H1 (cell line): Measurements from ENCODE around the gene MUSTN1. TPM values are rescaled to one million over a fixed set of nuclear protein-coding genes. Genes with fewer than 3 reads are reported as not detected.

ENCODE experiments used
- CTCF ChIA-PET: fragments of 300-600 bp; sonication (Branson Sonifier 250); formaldehyde crosslinking; loops from one replicate; lab custom pipeline; 2021; ENCODE audit not compliant: partially characterized antibody; lab: Charles Lee
- POLR2A ChIA-PET: fragments of 300-600 bp; sonication (Branson Sonifier 250); formaldehyde crosslinking; loops from one replicate; lab custom pipeline; 2021; ENCODE audit warnings: inconsistent platforms; ENCODE audit not compliant: partially characterized antibody; lab: Charles Lee
- DNase-seq, 2 experiments: peaks; one replicate each; pipeline versions ENCODE4 v3.0.0 to v3.0.0-alpha.2; 2010 to 2022; ENCODE audit warnings: low spot score in 2 of 2, low read depth in 1 of 2, mixed read lengths in 1 of 2
- FAIRE-seq: peaks from 2 replicates; lab custom pipeline; 2011; peaks lifted over from hg19 to GRCh38; lab: Jason Lieb, UNC
- H2AFZ ChIP-seq: 2 replicates; pipeline ENCODE4 v1.8.1; 2012; ENCODE audit warnings: low read length, inconsistent platforms
- H2AK5ac ChIP-seq: 2 replicates; pipeline ENCODE4 v1.6.1; 2013; ENCODE audit warnings: low read depth, low read length
- H2BK120ac ChIP-seq: replicated peaks from 2 replicates; pipeline ENCODE3; 2013; ENCODE audit warnings: low read depth, low read length, inconsistent platforms
- H2BK12ac ChIP-seq: 2 replicates; pipeline ENCODE4 v1.6.1; 2013; ENCODE audit warnings: low read depth, low read length
- H2BK15ac ChIP-seq: 2 replicates; pipeline ENCODE4 v1.6.1; 2013; ENCODE audit warnings: low read length
- H2BK20ac ChIP-seq: 2 replicates; pipeline ENCODE4 v1.6.1; 2013; ENCODE audit warnings: low read length
- H2BK5ac ChIP-seq: 2 replicates; pipeline ENCODE4 v1.6.1; 2013; ENCODE audit warnings: low read depth, low read length
- H3K14ac ChIP-seq: 2 replicates; pipeline ENCODE4 v1.6.1; 2013; ENCODE audit warnings: inconsistent platforms; ENCODE audit not compliant: insufficient read length
- H3K18ac ChIP-seq: 2 replicates; pipeline ENCODE4 v1.6.1; 2013; ENCODE audit warnings: low read length; ENCODE audit errors: extremely low read depth
- H3K23ac ChIP-seq: 2 replicates; pipeline ENCODE4 v1.6.1; 2013; ENCODE audit warnings: inconsistent platforms; ENCODE audit not compliant: insufficient read length
- H3K23me2 ChIP-seq: 2 replicates; pipeline ENCODE4 v1.6.1; 2013; ENCODE audit warnings: low read depth, low read length
- H3K27ac ChIP-seq: 2 replicates; pipeline ENCODE4 v1.6.1; 2011; ENCODE audit warnings: low read depth, low read length, inconsistent platforms
- H3K27me3 ChIP-seq, 4 experiments: replicated peaks in 1 of 4; 1 replicate in 1 of 4; 2 replicates in 3 of 4; pipeline versions ENCODE4 v1.6.1 to v1.8.1; 2011 to 2013; ENCODE audit warnings: low read length in 3 of 4, mild to moderate bottlenecking in 3 of 4, inconsistent platforms in 2 of 4, mixed read lengths in 2 of 4, moderate library complexity in 1 of 4; ENCODE audit not compliant: control insufficient read depth in 3 of 4, insufficient read depth in 3 of 4; ENCODE audit errors: extremely low read depth in 1 of 4
- H3K36me3 ChIP-seq, 4 experiments: 2 replicates each; pipeline versions ENCODE4 v1.6.1 to v1.8.1; 2011 to 2013; ENCODE audit warnings: mild to moderate bottlenecking in 4 of 4, low read length in 3 of 4, moderate library complexity in 2 of 4, control low read depth in 1 of 4, inconsistent platforms in 1 of 4; ENCODE audit not compliant: insufficient read depth in 4 of 4, control insufficient read depth in 2 of 4
- H3K4ac ChIP-seq: replicated peaks from 2 replicates; pipeline ENCODE3; 2013; ENCODE audit warnings: low read length, low read depth, mixed read lengths, inconsistent platforms; ENCODE audit not compliant: insufficient read length
- H3K4me1 ChIP-seq, 4 experiments: replicated peaks in 1 of 4; 1 replicate in 1 of 4; 2 replicates in 3 of 4; pipeline versions ENCODE4 v1.6.1 to v1.8.1; 2011 to 2013; ENCODE audit warnings: low read length in 3 of 4, inconsistent platforms in 2 of 4, mixed read lengths in 1 of 4; ENCODE audit not compliant: insufficient read depth in 4 of 4, control insufficient read depth in 3 of 4
- H3K4me2 ChIP-seq, 2 experiments: 2 replicates each; pipeline versions ENCODE4 v1.6.1 to v1.8.1; 2011 to 2013; ENCODE audit warnings: low read depth in 2 of 2, low read length in 2 of 2, control low read depth in 1 of 2, inconsistent platforms in 1 of 2, mild to moderate bottlenecking in 1 of 2; ENCODE audit not compliant: insufficient read depth in 1 of 2
- H3K4me3 ChIP-seq, 4 experiments: fragments of 200-600, 300-600 bp in 1 of 4; sonication (generic), shearing (Covaris generic), sonication (Bioruptor Twin) in 1 of 4; 2 replicates each; pipeline versions ENCODE4 v1.5.1 to v1.8.1; 2011 to 2016; ENCODE audit warnings: low read length in 4 of 4, low read depth in 3 of 4, control low read depth in 2 of 4, inconsistent platforms in 2 of 4, mild to moderate bottlenecking in 2 of 4, mixed read lengths in 1 of 4, moderate library complexity in 1 of 4; ENCODE audit not compliant: insufficient read depth in 2 of 4; ENCODE audit errors: extremely low read depth in 1 of 4
- H3K56ac ChIP-seq: replicated peaks from 2 replicates; pipeline ENCODE3; 2013; ENCODE audit warnings: low read depth, mild to moderate bottlenecking, mixed read lengths, low read length, inconsistent platforms; ENCODE audit not compliant: insufficient read length
- H3K79me1 ChIP-seq: 2 replicates; pipeline ENCODE4 v1.6.1; 2013; ENCODE audit warnings: low read depth, low read length, control low read depth
- H3K79me2 ChIP-seq, 2 experiments: 2 replicates each; pipeline versions ENCODE4 v1.6.1 to v1.8.1; 2012 to 2013; ENCODE audit warnings: low read length in 2 of 2, mild to moderate bottlenecking in 2 of 2, inconsistent platforms in 1 of 2; ENCODE audit not compliant: insufficient read depth in 2 of 2, control insufficient read depth in 1 of 2
- H3K9ac ChIP-seq, 4 experiments: replicated peaks in 1 of 4; 1 replicate in 1 of 4; 2 replicates in 3 of 4; pipeline versions ENCODE4 v1.6.1 to v1.8.1; 2011 to 2013; ENCODE audit warnings: low read depth in 3 of 4, low read length in 3 of 4, control low read depth in 2 of 4, mild to moderate bottlenecking in 2 of 4, moderate library complexity in 2 of 4, inconsistent platforms in 1 of 4; ENCODE audit errors: extremely low read depth in 1 of 4
- H3K9me3 ChIP-seq, 2 experiments: 2 replicates each; pipeline versions ENCODE4 v1.6.1 to v1.8.1; 2012 to 2013; ENCODE audit warnings: mild to moderate bottlenecking in 2 of 2, moderate library complexity in 2 of 2, control low read depth in 1 of 2, inconsistent platforms in 1 of 2, low read depth in 1 of 2, low read length in 1 of 2, mixed read lengths in 1 of 2; ENCODE audit not compliant: insufficient read depth in 2 of 2
- H4K20me1 ChIP-seq, 2 experiments: replicated peaks in 1 of 2; 2 replicates each; pipeline versions ENCODE3 to v1.8.1; 2011 to 2013; ENCODE audit warnings: inconsistent platforms in 2 of 2, low read length in 2 of 2, mild to moderate bottlenecking in 1 of 2; ENCODE audit not compliant: insufficient read depth in 2 of 2, control insufficient read depth in 1 of 2
- H4K5ac ChIP-seq: 2 replicates; pipeline ENCODE4 v1.6.1; 2013; ENCODE audit warnings: low read length, low read depth, mixed read lengths, inconsistent platforms; ENCODE audit not compliant: insufficient read length
- H4K8ac ChIP-seq: 2 replicates; pipeline ENCODE4 v1.8.0; 2013; ENCODE audit warnings: mild to moderate bottlenecking, moderate library complexity, low read length, inconsistent platforms; ENCODE audit not compliant: insufficient read depth; ENCODE audit errors: extremely low read depth
- H4K91ac ChIP-seq: replicated peaks from 2 replicates; pipeline ENCODE3; 2013; ENCODE audit warnings: low read length, mixed read lengths, inconsistent platforms; ENCODE audit not compliant: insufficient read length
- GABPA ChIP-seq: IDR thresholded peaks from 2 replicates; pipeline ENCODE4 v1.6.1; 2011; ENCODE audit warnings: mild to moderate bottlenecking, low read length, moderate library complexity, borderline replicate concordance; ENCODE audit not compliant: insufficient read depth
- HDAC2 ChIP-seq, 2 experiments: fragments of 300-600 bp in 1 of 2; sonication (generic) in 1 of 2; IDR thresholded peaks; 2 replicates each; pipeline ENCODE4 v1.6.1; 2011 to 2012; ENCODE audit warnings: low read depth in 2 of 2, low read length in 2 of 2, mild to moderate bottlenecking in 2 of 2, moderate library complexity in 2 of 2, borderline replicate concordance in 1 of 2, inconsistent platforms in 1 of 2
- JUN ChIP-seq: IDR thresholded peaks from 2 replicates; pipeline ENCODE4 v1.6.1; 2011; ENCODE audit warnings: low read depth, mild to moderate bottlenecking, improper control_type of control experiment, low read length
- MAX ChIP-seq: IDR thresholded peaks from 2 replicates; pipeline ENCODE4 v1.6.1; 2012; ENCODE audit warnings: inconsistent platforms
- POLR2A ChIP-seq, 2 experiments: IDR thresholded peaks; 1 replicate in 1 of 2; 2 replicates in 1 of 2; pipeline ENCODE4 v1.6.1; 2011; ENCODE audit warnings: low read depth in 2 of 2, low read length in 2 of 2, mild to moderate bottlenecking in 2 of 2; ENCODE audit errors: control extremely low read depth in 1 of 2
- SP2 ChIP-seq: IDR thresholded peaks from 2 replicates; pipeline ENCODE4 v1.6.1; 2012; ENCODE audit warnings: mild to moderate bottlenecking, low read length, inconsistent platforms
- SRF ChIP-seq: IDR thresholded peaks from 2 replicates; pipeline ENCODE4 v1.6.1; 2011; ENCODE audit warnings: mild to moderate bottlenecking, low read depth, low read length, moderate library complexity
- TCF12 ChIP-seq: IDR thresholded peaks from 2 replicates; pipeline ENCODE4 v1.6.1; 2011; ENCODE audit warnings: low read depth, mild to moderate bottlenecking, low read length
- TEAD4 ChIP-seq: IDR thresholded peaks from 2 replicates; pipeline ENCODE4 v1.6.1; 2012; ENCODE audit warnings: low read depth, low read length, inconsistent platforms, mixed read lengths
- YY1 ChIP-seq: IDR thresholded peaks from 2 replicates; pipeline ENCODE4 v1.6.1; 2011; ENCODE audit warnings: low read depth, mild to moderate bottlenecking, low read length
- WGBS, 2 experiments: shearing (Covaris generic) in 1 of 2; methylation state at CpG; one replicate each; pipeline versions ENCODE4 v1.1.6 to v1.1.7; 2013 to 2015; ENCODE audit warnings: low lambda C conversion rate in 2 of 2, mixed read lengths in 2 of 2, inconsistent platforms in 1 of 2, low coverage in 1 of 2, missing lambda C conversion rate in 1 of 2; ENCODE audit not compliant: insufficient replicate concordance in 2 of 2, insufficient coverage in 1 of 2, insufficient read length in 1 of 2; ENCODE audit errors: extremely low coverage in 1 of 2, missing lambda C conversion rate in 1 of 2; 5-methylcytosine and 5-hydroxymethylcytosine counted together
- polyA plus RNA-seq, 7 experiments: library from polyadenylated mRNA; depleted of rRNA in 3 of 7; stranded (reverse) in 5 of 7; unstranded in 2 of 7; fragments of >200 nt in 5 of 7; fragments of 200-250 nt in 2 of 7; gene quantifications; 1 replicate in 5 of 7; 2 replicates in 1 of 7; 4 replicates in 1 of 7; pipeline versions ENCODE4 v1.2.1 to v1.2.3, GENCODE V29; 2011 to 2013; ENCODE audit warnings: missing spikeins in 2 of 7, mixed read lengths in 2 of 7
- total RNA-seq: library from RNA; stranded (reverse); fragmentation: NEBNext Ultra II Directional; extraction: Animal tissue kit (Norgen Biotek cat#: 25700); gene quantifications from 2 replicates; pipeline ENCODE4 v1.2.1, GENCODE V29; 2021

The MUSTN1 gene
- total and polyA plus RNA-seq, 2 of the 8 experiments (the other 6 are each of a cell fraction or from before 2014, with no cell fraction given) = 1.1 to 2.4 TPM

GRCh38 chr3:52849656-52850055 is 14.8 kb upstream of the MUSTN1 start:
- Histone ChIP-seq H3K9me3 (no peaks in the 10 kb centered on the region), H3K23me2 (no peaks in the 10 kb centered on the region), H4K91ac (no peak overlapping the region), H2BK120ac (no peak overlapping the region), H3K79me1 (no peaks in the 10 kb centered on the region), H3K27ac (no peak overlapping the region), H3K36me3 (peaks cover 3 to 13% (median 7%) of the 10 kb centered on the region in 4 experiments; a peak in 7 of 8 replicates), H3K4me3 (no peak overlapping the region), H2BK12ac (no peak overlapping the region), H3K79me2 (no peaks in the 10 kb centered on the region), H3K23ac (no peak overlapping the region), H3K4me2 (no peak overlapping the region), H2AK5ac (no peak overlapping the region), H3K27me3 (no peaks in the 10 kb centered on the region), H2AFZ (no peak overlapping the region), H2BK20ac (no peak overlapping the region), H3K4me1 (no peaks in the 10 kb centered on the region), H2BK5ac (no peak overlapping the region), H3K56ac (no peak overlapping the region), H3K4ac (no peak overlapping the region), H2BK15ac (no peak overlapping the region), H4K8ac (peak overlapping the region; percentile 51; the same call in 1 of the 2 replicates), H3K14ac (no peak overlapping the region), H4K5ac (no peak overlapping the region), H3K18ac (no peak overlapping the region), H3K9ac (no peak overlapping the region), H4K20me1 (peaks cover 0 to 2% of the 10 kb centered on the region in 2 experiments)
- WGBS, 2 experiments = 96% methylated on average over 15 of the region's 15 CpGs; no CpG with 5 or more reads in 1 of the 2 experiments
- ChIA-PET CTCF (interaction anchor here (0.6 to 3.5 kb wide), 17 partner anchors 11 to 224 kb away, joined by 3 to 35 read pairs (median 7); no protein-coding TSS in a partner anchor), POLR2A (interaction anchor here (1.2 kb wide), 1 partner anchor 48 kb away, joined by 5 read pairs; the partner anchor contains the start of gene STIMATE)
- FAIRE-seq = no peak
- no peak for DNase-seq
- TF ChIP-seq TEAD4 = no peak
- no peak for TF ChIP-seq SP2
- TF ChIP-seq YY1 = no peak
- TF ChIP-seq HDAC2 (IDR thresholded peaks at IDR 0.05; ENCODE audit: borderline replicate concordance in 1 of 2, low read depth in 2 of 2, low read length in 2 of 2) = no peak
- no peak for TF ChIP-seq SRF
- no peak for TF ChIP-seq JUN
- no peak for TF ChIP-seq MAX
- TF ChIP-seq GABPA = no peak
- TF ChIP-seq POLR2A (IDR thresholded peaks at IDR 0.05; ENCODE audit: control extremely low read depth in 1 of 2, low read depth in 2 of 2, low read length in 2 of 2) = no peak
- TF ChIP-seq TCF12 = no peak
